Neuronal stem cell (in vitro differentiated cells): Measurements from ENCODE around the gene CLMN.

Source experiments
- DNase-seq: peaks from one replicate; pipeline ENCODE4 v3.0.0-alpha.2; 2013; ENCODE audit warnings: low spot score
- H2AFZ ChIP-seq: one replicate; pipeline ENCODE4 v1.6.1; 2013; ENCODE audit warnings: mild to moderate bottlenecking, low read length, inconsistent platforms
- H2AK5ac ChIP-seq: 2 replicates; pipeline ENCODE4 v1.6.1; 2013; ENCODE audit warnings: low read depth, mild to moderate bottlenecking, inconsistent platforms, low read length, moderate library complexity, mixed read lengths
- H2BK120ac ChIP-seq: 2 replicates; pipeline ENCODE4 v1.6.1; 2013; ENCODE audit warnings: low read depth, mild to moderate bottlenecking, inconsistent platforms, low read length, moderate library complexity, mixed read lengths
- H2BK12ac ChIP-seq: one replicate; pipeline ENCODE4 v1.6.1; 2013; ENCODE audit warnings: low read length, inconsistent platforms
- H2BK15ac ChIP-seq: 2 replicates; pipeline ENCODE4 v1.6.1; 2013; ENCODE audit warnings: mild to moderate bottlenecking, low read length, inconsistent platforms, mixed read lengths
- H2BK5ac ChIP-seq: one replicate; pipeline ENCODE4 v1.6.1; 2013; ENCODE audit warnings: inconsistent platforms, mild to moderate bottlenecking, low read length, moderate library complexity
- H3K14ac ChIP-seq: one replicate; pipeline ENCODE4 v1.6.1; 2013; ENCODE audit warnings: low read length, inconsistent platforms
- H3K18ac ChIP-seq: 2 replicates; pipeline ENCODE4 v1.6.1; 2013; ENCODE audit warnings: low read length, inconsistent platforms
- H3K23ac ChIP-seq: 2 replicates; pipeline ENCODE4 v1.6.1; 2013; ENCODE audit warnings: low read depth, mild to moderate bottlenecking, mixed read lengths, low read length, inconsistent platforms; ENCODE audit not compliant: poor library complexity
- H3K27ac ChIP-seq: replicated peaks from 3 replicates; pipeline ENCODE4 v1.5.1; 2013; ENCODE audit warnings: low read length, inconsistent platforms
- H3K27me3 ChIP-seq, 3 experiments: 2 replicates each; pipeline ENCODE4 v1.6.1; 2013; ENCODE audit warnings: low read length in 3 of 3, mild to moderate bottlenecking in 2 of 3, inconsistent platforms in 1 of 3, low read depth in 1 of 3, mixed read lengths in 1 of 3, moderate library complexity in 1 of 3; ENCODE audit not compliant: control insufficient read depth in 3 of 3, insufficient read depth in 3 of 3
- H3K36me3 ChIP-seq, 2 donors: replicated peaks in 1 of 2; 2 replicates each; pipeline ENCODE4 v1.6.1; 2013; ENCODE audit warnings: low read length in 2 of 2; ENCODE audit not compliant: control insufficient read depth in 2 of 2, insufficient read depth in 2 of 2
- H3K4ac ChIP-seq: 2 replicates; pipeline ENCODE4 v1.6.1; 2013; ENCODE audit warnings: inconsistent platforms, mild to moderate bottlenecking, low read length, moderate library complexity
- H3K4me1 ChIP-seq, 2 donors: 1 replicate in 1 of 2; 2 replicates in 1 of 2; pipeline ENCODE4 v1.6.1; 2013; ENCODE audit warnings: low read length in 2 of 2, low read depth in 1 of 2; ENCODE audit not compliant: control insufficient read depth in 2 of 2, insufficient read depth in 1 of 2
- H3K4me2 ChIP-seq: one replicate; pipeline ENCODE4 v1.6.1; 2013; ENCODE audit warnings: mild to moderate bottlenecking, low read length, inconsistent platforms; ENCODE audit not compliant: insufficient read depth, poor library complexity, severe bottlenecking
- H3K4me3 ChIP-seq, 2 donors: 2 replicates each; pipeline ENCODE4 v1.5.1; 2013; ENCODE audit warnings: low read length in 2 of 2, mild to moderate bottlenecking in 2 of 2, inconsistent platforms in 1 of 2, moderate library complexity in 1 of 2
- H3K79me1 ChIP-seq: one replicate; pipeline ENCODE4 v1.6.1; 2013; ENCODE audit warnings: low read depth, mild to moderate bottlenecking, inconsistent platforms, low read length, moderate library complexity
- H3K9ac ChIP-seq: one replicate; pipeline ENCODE4 v1.6.1; 2013; ENCODE audit warnings: mild to moderate bottlenecking, low read depth, low read length, inconsistent platforms; ENCODE audit not compliant: poor library complexity
- H3K9me3 ChIP-seq, 2 donors: replicated peaks in 1 of 2; 2 replicates each; pipeline versions ENCODE3 to v1.6.1; 2013; ENCODE audit warnings: low read length in 2 of 2, mild to moderate bottlenecking in 2 of 2, inconsistent platforms in 1 of 2, low read depth in 1 of 2, mixed read lengths in 1 of 2, moderate library complexity in 1 of 2; ENCODE audit not compliant: control insufficient read depth in 2 of 2, insufficient read depth in 1 of 2
- H4K8ac ChIP-seq: one replicate; pipeline ENCODE4 v1.6.1; 2013; ENCODE audit warnings: low read depth, mild to moderate bottlenecking, inconsistent platforms, low read length, moderate library complexity
- H4K91ac ChIP-seq: one replicate; pipeline ENCODE4 v1.6.1; 2013; ENCODE audit warnings: low read length, low read depth, mild to moderate bottlenecking, inconsistent platforms; ENCODE audit not compliant: poor library complexity
- WGBS, 2 donors: extraction: QIAGEN DNeasy Blood & Tissue Kit; methylation state at CpG; one replicate each; pipeline ENCODE4 v1.1.7; 2013; ENCODE audit warnings: missing lambda C conversion rate in 2 of 2, mixed read lengths in 1 of 2; ENCODE audit not compliant: insufficient read length in 2 of 2, insufficient replicate concordance in 1 of 2; ENCODE audit errors: extremely low coverage in 2 of 2; 5-methylcytosine and 5-hydroxymethylcytosine counted together

CLMN gene

DNA sequence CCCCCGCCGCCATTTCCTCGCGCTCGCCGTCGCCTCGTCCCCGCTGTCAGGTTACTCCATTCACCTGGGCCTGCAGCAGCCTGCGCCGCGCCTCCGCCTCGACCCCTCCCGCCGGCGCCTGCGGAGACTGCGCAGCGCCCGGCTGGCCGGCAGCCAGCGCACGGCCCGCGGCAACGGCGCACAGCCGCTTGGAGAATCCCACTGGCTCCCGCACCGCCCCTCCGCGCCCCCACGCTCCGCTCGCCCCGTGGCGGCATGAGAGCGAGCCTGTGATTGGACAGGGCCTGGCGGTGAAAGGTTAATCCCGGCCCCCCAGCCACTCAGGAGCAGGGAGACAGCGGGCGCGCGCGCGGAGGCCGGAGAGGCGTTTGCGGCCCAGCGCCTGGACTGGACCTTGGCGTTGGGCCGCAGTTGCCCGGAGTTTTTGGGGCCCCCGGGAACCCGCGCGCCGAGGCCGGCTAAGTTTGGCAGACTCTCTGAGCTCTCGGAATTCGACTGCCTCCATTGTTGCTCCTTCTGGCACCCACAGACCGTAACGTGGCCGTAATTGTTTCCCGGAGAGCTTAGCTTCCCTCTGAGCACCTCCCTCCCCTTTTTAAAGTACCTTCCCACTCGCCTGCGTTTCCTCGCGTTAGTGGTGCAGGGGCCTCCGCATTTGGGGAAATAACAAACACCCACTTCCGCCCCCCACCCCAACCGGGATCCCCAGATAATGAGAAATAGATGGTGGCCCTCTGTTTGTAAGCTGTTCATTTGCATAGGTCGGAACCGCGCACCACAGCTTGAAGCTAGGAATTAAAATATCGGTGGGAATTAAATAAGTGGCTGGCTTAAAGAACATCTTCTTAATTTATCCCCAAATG, 162.2 kb downstream of the CLMN start, which contains the start of gene DICER1:
DICER1 (minus strand) TSS at position 203 of the 863 bp plus-strand sequence. CDS start 24,071 bp downstream, outside the sequence.
- Histone ChIP-seq H3K4me2 (peak within 1 kb of the TSS; percentile 90), H2AK5ac (peak within 1 kb of the TSS; percentile 76), H3K23ac (peak within 1 kb of the TSS; percentile 95), H3K4me3 (peak within 1 kb of the TSS; percentile 91 to 94), H3K4me1 (peaks cover 5 to 8% of the 10 kb centered on the region in 2 donors), H2BK120ac (no peak within 1 kb of the TSS), H3K14ac (peak within 1 kb of the TSS; percentile 83), H3K9me3 (peaks cover 0 to 11% of the 10 kb centered on the region in 2 donors), H3K36me3 (peaks cover 2 to 12% of the 10 kb centered on the region in 2 donors), H2BK12ac (peak within 1 kb of the TSS; percentile 48), H3K4ac (peak within 1 kb of the TSS; percentile 32), H3K27ac (peak within 1 kb of the TSS; percentile 72), H2BK5ac (peak within 1 kb of the TSS; percentile 92), H3K79me1 (peaks cover 3% of the 10 kb centered on the region), H2AFZ (peak within 1 kb of the TSS; percentile 96), H4K8ac (no peak within 1 kb of the TSS), H3K9ac (peak within 1 kb of the TSS; percentile 94), H2BK15ac (peak within 1 kb of the TSS; percentile 46), H3K18ac (peak within 1 kb of the TSS; percentile 98), H3K27me3 (no peaks in the 10 kb centered on the region), H4K91ac (no peak within 1 kb of the TSS)
- WGBS, 2 donors: no CpG with 5 or more reads among the region's 77 CpGs
- DNase-seq: peak; percentile 96

DNA sequence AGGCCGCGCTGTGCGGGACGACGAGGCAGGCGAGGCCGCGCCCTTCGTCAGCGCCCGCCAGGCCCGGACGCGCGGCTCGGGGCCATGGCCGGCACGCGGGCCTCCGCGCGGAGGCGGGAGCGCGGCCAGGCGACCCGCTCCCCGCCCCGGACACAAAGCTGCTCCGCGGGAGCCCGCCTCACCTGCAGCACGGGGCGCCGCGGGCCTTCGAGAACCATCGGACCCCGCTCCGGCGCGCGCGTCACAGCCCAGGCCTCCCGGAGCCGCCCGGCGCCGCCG, 162.7 kb downstream of the CLMN start:
- Histone ChIP-seq H3K18ac (peak overlapping the region; percentile 98), H3K36me3 (peaks cover 2 to 13% of the 10 kb centered on the region in 2 donors), H3K27ac (peak overlapping the region; percentile 72), H2BK5ac (peak overlapping the region; percentile 92), H3K27me3 (no peaks in the 10 kb centered on the region), H3K9me3 (peaks cover 0 to 11% of the 10 kb centered on the region in 2 donors), H3K79me1 (peaks cover 3% of the 10 kb centered on the region), H4K91ac (no peak overlapping the region), H3K4ac (peak overlapping the region; percentile 32), H3K4me3 (peak overlapping the region; percentile 91 to 94), H3K23ac (peak overlapping the region; percentile 95), H2AFZ (peak overlapping the region; percentile 96), H2BK12ac (peak overlapping the region; percentile 48), H3K14ac (peak overlapping the region; percentile 83), H4K8ac (no peak overlapping the region), H2AK5ac (peak overlapping the region; percentile 76), H3K9ac (peak overlapping the region; percentile 94), H2BK15ac (no peak overlapping the region), H3K4me2 (peak overlapping the region; percentile 90), H3K4me1 (peaks cover 5 to 8% of the 10 kb centered on the region in 2 donors), H2BK120ac (no peak overlapping the region)
- no peak for DNase-seq
- WGBS, 2 donors: no CpG with 5 or more reads among the region's 50 CpGs

DNA sequence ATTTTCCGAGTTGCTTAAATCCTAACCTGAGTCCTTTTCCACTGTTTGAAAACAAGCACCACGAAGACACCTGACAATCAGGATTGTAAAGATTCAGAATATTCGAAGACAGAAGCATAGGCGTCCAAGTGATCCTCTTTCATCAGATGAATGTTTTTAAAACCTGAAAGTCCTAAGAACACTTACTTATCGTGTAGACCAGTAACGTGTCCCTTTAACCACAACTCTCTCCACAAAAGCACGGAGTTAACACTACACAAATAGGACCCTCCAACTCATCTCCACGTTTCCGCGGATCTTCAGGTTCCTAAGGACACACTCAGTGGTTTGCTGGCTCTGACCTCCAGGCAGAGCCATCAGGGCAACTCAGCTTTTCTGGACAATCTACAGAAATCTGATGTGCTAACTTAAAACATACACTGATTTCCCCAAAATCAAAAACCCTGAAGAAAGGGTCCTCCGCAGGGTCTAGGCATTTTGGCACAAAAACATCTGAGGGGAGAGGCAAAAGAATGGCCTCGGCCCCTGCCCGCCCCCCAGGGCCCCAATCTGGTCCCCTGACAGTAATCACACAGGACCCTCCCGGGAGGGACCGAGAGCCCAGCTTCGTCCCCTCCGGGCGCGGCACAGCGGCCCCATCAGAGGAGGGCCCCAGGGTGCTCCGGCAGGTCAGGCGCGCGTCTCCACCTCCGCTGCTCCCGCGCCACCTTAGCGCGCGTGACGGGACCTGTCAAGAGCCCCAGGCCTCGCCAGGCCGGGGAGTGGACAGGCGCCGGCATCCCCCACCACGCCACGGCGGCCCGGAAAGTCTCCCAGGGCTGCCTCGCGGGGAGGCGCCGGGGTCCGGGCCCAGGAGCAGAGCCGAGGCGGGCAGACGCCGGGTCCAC, 163.3 kb downstream of the CLMN start:
- no peak for DNase-seq

More for the DNA sequence above, 163.3 kb downstream of the CLMN start:
- Histone ChIP-seq H3K4me3 (peak overlapping the region; percentile 91 to 94), H3K27me3 (no peaks in the 10 kb centered on the region), H2BK12ac (no peak overlapping the region), H3K27ac (peak overlapping the region; percentile 72), H3K4me1 (peaks cover 5 to 8% of the 10 kb centered on the region in 2 donors), H2AFZ (peak overlapping the region; percentile 96), H4K8ac (no peak overlapping the region), H2BK5ac (peak overlapping the region; percentile 92), H3K9me3 (peaks cover 0 to 11% of the 10 kb centered on the region in 2 donors), H3K14ac (peak overlapping the region; percentile 83), H3K79me1 (peaks cover 3% of the 10 kb centered on the region), H3K9ac (peak overlapping the region; percentile 94), H4K91ac (no peak overlapping the region), H2BK15ac (peak overlapping the region; percentile 38), H2AK5ac (peak overlapping the region; percentile 76), H3K4me2 (peak overlapping the region; percentile 90), H3K4ac (peak overlapping the region; percentile 32), H3K23ac (peak overlapping the region; percentile 95), H2BK120ac (no peak overlapping the region), H3K18ac (peak overlapping the region; percentile 98), H3K36me3 (peaks cover 2 to 13% of the 10 kb centered on the region in 2 donors)
- WGBS, 2 donors: no CpG with 5 or more reads among the region's 48 CpGs
